SKM-1 treated with dmso at 0.1 percent for 144 hours (cell line): ENCODE measurements around the gene HOXA10.

Experiments used
- DNase-seq: peaks from one replicate; lab custom pipeline; 2025; ENCODE audit not compliant: unreplicated experiment; lab: John Stamatoyannopoulos, UW

Gene HOXA10

DNA sequence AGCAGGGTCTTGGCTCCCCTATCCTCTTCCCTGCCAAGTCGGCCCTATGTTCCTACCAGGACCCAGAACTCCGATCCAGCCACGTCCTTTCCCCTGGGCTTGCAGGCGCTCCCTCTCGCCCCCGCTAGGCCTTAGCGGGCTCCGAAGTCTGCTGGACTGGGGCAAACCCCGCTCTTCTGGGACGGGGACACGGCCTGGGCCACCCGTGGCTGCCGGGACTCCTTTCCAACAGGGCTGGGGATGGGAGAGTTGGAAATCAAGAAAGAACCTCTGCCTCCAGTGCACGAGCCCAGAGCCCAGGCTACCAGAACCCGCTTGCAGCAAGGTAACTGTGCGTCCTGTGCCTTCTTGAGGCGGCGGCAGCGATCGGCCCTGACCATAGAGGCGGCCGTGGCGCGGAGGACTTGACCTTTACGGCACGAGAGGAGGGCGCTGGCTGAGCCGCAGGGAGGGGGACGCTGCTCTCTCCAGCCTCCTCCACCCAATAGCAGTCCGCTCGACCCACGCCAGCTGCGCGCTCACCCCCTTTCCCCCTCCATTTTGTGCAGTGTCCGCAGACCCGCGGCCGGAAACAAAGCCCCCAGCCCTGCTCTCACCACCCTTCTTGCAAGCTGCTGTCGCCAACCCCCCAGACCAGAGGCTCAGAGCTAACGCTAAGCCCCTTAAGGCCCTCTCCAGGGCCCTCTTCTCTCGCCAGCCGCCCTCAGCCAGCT lies 17.9 kb upstream of the HOXA10 start:
- DNase-seq = no peak

GRCh38 chr7:27191161-27191731 lies 17.1 kb upstream of the HOXA10 start:
- no peak for DNase-seq

GRCh38 chr7:27189997-27190748 lies 16.1 kb upstream of the HOXA10 start:
- DNase-seq = no peak

DNA sequence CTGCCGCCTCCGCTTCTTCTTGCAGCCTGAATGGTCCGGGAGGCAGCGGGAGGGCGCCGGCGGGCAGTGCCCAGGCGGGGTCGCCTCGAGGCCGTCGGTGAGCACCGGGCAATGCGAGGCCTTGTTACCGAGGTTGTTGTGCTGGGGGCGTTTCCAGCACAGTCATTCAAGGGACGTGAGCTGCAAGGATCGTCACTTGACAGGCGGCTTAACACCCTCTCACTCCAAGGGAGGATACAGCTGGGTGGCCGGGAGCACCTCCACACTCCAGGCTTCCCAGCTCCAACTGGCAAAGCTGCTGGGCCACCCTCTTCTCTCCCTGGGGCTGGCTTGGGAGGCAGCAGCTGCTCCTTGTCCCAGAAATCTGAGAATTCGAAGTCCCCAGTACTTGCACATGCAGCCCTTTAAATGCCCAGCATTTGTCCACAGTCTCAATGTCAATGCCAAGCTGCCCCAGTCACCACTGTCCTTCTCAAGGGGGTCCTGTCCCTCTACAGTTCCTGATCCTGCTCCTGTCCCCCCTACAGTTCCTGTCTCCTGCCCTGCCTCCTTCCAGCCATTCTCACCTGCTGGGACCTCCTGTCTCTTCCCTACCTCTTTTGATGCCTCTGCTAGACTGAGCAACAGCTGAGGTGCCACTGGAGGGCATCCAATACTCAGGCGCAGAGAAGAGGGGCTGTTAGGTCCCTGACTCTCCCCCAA lies 15.3 kb upstream of the HOXA10 start:
- DNase-seq = no peak

- DNase-seq = no peak
Observed at GRCh38 chr7:27188386-27189294, 14.5 kb upstream of the HOXA10 start.

- no peak for DNase-seq
Observed at GRCh38 chr7:27187475-27188385, 13.6 kb upstream of the HOXA10 start.

DNA sequence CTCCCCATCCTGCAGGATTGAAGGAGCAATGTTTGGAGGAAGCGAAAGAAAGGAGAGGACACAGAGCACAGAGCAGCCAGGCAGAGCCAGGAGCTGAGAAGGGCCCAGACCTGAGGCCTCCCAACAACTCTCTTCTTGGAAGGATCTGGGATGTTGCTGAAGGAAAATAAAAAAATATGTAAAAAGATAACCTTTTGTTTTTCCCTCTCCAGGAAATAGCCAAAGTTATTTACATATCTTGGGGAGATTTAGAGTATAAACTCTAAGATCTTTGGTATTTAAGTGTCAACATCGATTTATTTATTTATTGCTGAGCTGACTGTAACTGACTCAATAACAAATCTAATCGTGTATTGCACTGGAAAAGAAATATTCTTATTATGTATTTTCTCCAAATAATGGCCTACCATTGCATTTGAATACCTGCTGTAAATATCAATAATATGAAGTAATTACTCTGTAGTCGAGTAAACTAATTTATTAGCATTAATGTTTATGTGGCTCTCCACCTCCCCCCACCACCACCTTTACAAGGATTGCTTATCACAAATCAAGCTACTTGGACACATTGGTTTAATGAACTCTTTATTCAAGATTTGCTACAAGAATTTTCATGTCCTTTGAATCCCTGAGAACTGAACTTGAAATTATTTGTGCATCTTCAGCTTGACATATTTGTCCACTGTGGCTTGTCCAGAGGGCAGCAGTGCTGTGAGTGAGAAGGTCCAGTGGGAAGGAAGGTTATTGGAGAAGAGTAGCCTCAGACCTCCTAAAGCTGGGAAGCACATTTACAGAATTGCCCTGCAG lies 12.8 kb upstream of the HOXA10 start:
- no peak for DNase-seq

DNA sequence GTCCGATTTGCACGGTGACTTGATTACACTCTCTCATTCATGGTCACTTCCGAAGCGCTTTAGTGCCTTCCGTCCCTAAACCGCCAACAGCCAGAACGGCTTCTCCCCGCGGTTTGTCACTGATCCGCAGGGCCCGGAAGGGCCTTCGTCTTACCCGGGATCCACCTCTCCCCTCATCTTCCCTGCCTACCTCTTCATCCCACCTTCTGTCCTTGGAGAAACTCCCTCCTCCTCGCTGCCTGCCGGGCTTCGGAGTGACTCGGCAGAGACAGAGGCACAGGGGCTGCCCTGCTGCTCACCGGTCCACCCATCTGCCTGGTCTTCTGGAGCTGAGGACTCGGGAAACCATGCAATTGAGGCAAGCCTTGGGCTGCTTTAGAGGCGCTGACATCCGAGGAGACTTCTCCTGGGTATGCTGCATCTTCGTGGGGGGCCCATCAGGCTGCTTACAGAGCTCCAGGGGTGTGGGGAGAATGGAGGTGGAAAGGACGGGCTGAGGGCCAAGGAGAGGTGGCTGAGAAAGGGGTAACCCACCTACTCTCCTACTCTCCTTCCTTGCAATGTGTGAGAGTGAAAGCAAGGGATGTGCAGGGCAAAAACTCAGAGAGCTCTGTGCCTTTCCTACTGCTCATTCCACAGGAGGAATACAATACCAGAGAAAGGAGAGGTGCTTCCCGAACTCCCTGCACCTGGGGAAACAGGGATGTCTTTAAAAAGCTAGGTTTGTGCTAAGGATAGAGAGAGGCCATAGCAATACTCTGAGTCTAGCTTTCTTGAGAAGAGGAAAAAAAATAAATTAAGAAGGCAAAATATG lies 11.9 kb upstream of the HOXA10 start:
- no peak for DNase-seq

DNA sequence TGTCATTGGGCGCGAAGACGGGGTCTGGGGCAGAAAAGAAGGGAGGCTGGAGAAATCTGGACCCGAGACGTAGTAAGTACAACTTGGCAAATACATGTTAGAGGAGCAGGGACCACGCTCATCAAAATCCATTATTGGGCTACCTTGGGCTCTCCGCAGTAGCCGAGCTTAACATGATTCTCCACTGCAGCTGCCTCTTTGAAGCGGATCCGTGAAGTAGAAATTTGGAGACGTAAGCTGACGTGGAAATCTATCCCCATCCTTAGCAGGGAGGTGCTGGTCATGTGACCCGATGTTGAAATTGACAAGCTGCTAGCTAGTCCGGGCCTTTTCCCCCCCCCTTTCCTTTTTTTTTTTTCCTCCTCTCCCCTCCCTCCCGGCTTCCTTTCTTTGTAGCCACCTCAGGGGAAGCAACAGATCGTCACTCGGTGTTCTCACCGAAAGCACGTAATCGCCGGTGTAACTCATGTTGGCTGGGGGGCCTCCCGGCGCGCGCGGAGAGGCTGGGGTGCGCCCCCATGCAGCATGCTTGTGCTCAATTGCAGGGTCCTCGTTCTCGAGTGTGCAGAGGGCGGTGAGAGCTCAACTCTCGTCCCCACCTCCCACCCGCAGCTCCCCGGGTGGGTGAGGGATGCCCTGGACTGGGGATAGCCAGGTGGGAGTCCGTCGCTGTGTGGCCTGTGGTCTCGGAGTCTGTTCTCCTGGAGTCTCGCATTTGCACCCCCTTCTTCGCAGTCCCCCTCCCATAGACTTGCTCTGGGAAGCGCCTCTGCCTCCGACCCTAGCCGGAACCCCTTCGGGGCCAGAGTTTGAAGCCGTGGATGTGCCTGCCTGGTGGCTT lies 11.1 kb upstream of the HOXA10 start, which contains the start of gene HOXA11:
Gene HOXA11, minus strand, starts transcription at position 220 of the 841 bp plus-strand sequence. Its CDS starts 88 bp downstream, at position 132.
- no peak for DNase-seq

DNA sequence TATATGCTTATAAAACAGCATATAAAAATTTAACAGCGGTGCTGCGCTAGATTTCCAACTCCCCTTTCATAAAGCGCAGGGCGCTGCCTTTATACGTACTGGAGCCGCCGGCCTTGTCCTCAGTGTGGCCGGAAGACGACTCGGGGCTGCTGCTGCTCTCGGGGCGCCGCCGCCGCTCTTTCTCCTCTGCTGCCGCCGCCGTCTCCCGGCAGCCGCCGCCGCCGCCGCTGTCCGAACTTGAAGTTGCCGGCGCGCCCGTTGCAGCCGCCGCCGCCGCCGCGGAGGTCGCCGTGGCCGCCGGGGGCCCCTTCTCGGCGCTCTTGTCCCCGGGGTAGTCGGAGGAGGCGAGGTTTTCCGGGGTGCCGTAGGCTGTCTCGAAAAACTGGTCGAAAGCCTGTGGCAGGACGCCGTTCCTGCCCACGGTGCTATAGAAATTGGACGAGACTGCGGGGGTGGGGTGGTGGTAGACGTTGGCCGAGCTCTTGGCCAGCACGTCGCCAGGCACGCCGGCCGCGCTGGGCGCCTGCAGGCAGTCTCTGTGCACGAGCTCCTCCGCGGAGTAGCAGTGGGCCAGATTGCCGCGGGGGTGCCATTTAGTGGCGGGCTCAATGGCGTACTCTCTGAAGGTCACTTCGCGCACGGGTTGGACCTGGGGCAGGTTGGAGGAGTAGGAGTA lies 10.4 kb upstream of the HOXA10 start:
- no peak for DNase-seq

GRCh38 chr7:27183682-27184336 lies 9.7 kb upstream of the HOXA10 start:
- DNase-seq = no peak

DNA sequence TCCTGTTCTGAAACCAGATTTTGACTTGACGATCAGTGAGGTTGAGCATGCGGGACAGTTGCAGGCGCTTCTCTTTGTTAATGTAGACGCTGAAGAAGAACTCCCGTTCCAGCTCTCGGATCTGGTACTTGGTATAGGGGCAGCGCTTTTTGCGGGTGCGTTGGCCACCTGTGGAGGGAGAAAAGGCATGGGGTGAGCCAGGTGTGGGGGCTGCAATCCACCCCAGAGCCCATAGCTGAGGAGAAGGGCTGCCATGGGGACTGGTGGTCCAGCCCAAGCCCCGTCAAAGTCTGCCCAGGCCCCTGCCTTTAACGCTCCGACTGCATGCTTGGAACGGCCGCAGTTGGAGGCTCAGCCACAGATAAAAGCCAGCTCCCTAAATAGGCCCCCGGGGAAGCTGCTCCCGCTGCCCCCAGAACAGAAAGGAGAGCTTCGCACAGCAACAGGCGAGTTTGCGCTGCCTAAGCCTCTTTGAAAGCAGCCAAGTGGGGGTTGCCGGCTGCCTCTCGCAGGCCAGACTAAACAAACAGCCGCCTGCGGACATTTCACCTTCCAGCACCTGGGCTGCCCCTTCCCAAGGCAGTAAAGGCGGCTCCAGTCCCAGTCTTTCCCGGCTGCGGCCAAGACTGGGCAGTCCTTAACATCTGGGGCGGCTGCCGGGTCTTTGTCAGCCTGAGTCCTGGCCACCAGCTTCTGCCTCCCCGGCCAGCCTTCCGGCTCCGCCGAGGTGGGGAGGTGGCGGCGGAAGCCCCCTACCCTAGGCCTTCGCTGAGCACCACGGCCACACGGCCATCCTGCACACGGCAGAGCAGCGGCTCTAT lies 9.0 kb upstream of the HOXA10 start:
- DNase-seq = no peak

DNA sequence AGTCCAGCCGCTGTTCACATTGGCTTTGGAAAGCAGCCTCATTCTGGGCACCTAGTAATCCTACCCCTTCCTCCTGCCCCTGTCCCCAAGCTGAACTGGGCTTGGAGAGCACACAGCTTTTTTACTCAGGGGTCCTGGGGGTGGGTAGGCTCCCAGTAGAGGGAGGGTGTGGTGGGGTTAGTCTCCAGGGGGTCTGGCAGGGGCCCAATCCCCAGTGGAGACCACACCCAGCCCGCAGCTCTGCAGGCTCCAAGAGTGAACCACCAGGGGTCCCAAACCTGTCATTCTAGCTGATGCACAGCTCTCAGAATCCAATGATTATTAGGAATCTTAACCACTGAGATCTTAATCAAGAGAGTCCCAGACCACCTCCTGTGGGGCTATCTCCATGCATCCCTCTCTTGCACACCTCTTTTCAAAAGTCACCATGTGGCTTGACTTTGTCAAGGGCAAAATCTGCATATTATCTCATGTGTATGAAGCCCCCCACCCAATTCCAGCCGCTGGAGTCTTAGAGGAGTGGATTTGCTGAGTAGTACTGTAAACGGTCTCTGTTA lies 8.2 kb upstream of the HOXA10 start:
- no peak for DNase-seq

- no peak for DNase-seq
Observed at GRCh38 chr7:27181795-27182275, 7.7 kb upstream of the HOXA10 start.
